K562 (cell line): ENCODE measurements around the gene SMYD2. TPM values are rescaled to one million over a fixed set of nuclear protein-coding genes. Genes with fewer than 3 reads are reported as not detected.

Source experiments
- ATAC-seq: fragments of 200-7000 bp; cut with Tn5 transposase; 3 replicates; pipeline ENCODE4 v1.9.1; 2020; ENCODE audit warnings: moderate library complexity
- BruUV-seq: library from RNA; stranded (reverse); fragments of 400-500 nt; replicated peaks from 2 replicates; lab custom pipeline; 2021; lab: Mats Ljungman, UMichigan
- CTCF ChIA-PET: fragments of 300-600 bp; formaldehyde crosslinking; extraction: SDS; loops from one replicate; lab custom pipeline; 2021; ENCODE audit warnings: low intra/inter-chr PET ratio; lab: Yijun Ruan, JAX
- POLR2A ChIA-PET: fragments of 300-600, 350-650 bp; sonication (Branson Sonifier 250); formaldehyde crosslinking; extraction: SDS; loops from one replicate; lab custom pipeline; 2021; ENCODE audit warnings: antibody characterized with exemption, inconsistent platforms; lab: Yijun Ruan, JAX
- DNase-seq, 4 experiments: peaks; one replicate each; pipeline versions ENCODE4 v3.0.0 to v3.0.0-alpha.2; 2011 to 2018; ENCODE audit warnings: low spot score in 3 of 4, mixed read lengths in 3 of 4; ENCODE audit errors: extremely low read depth in 1 of 4
- FAIRE-seq: peaks from 2 replicates; lab custom pipeline; 2011; peaks lifted over from hg19 to GRCh38; lab: Jason Lieb, UNC
- H2AFZ ChIP-seq: 2 replicates; pipeline ENCODE4 v1.6.0; 2011; ENCODE audit warnings: low read depth, low read length, control low read depth, inconsistent platforms
- H3K27ac ChIP-seq: fragments of 200-600 bp; 3 replicates; pipeline ENCODE4 v1.8.0; 2011; ENCODE audit warnings: low read depth, mild to moderate bottlenecking, control low read depth, inconsistent platforms, low read length, moderate library complexity, mixed read lengths; ENCODE audit errors: extremely low read depth
- H3K27me3 ChIP-seq, 2 experiments: fragments of 300-600 bp in 1 of 2; 2 replicates in 1 of 2; 3 replicates in 1 of 2; pipeline versions ENCODE4 v1.6.0 to v1.8.0; 2011; ENCODE audit warnings: inconsistent platforms in 2 of 2, low read length in 2 of 2, mild to moderate bottlenecking in 1 of 2, mixed read lengths in 1 of 2, moderate library complexity in 1 of 2; ENCODE audit not compliant: control insufficient read depth in 2 of 2, insufficient read depth in 2 of 2
- H3K36me3 ChIP-seq: fragments of 300-600 bp; 3 replicates; pipeline ENCODE4 v1.8.0; 2011; ENCODE audit warnings: mild to moderate bottlenecking, low read length, inconsistent platforms; ENCODE audit not compliant: control insufficient read depth, insufficient read depth
- H3K4me1 ChIP-seq, 2 experiments: fragments of 200-600 bp in 1 of 2; replicated peaks in 1 of 2; 2 replicates in 1 of 2; 3 replicates in 1 of 2; pipeline versions ENCODE4 v1.5.1 to v1.8.0; 2011; ENCODE audit warnings: inconsistent platforms in 2 of 2, low read length in 2 of 2, mild to moderate bottlenecking in 1 of 2, mixed read lengths in 1 of 2, moderate library complexity in 1 of 2; ENCODE audit not compliant: control insufficient read depth in 2 of 2, insufficient read depth in 2 of 2
- H3K4me2 ChIP-seq: 2 replicates; pipeline ENCODE4 v1.6.1; 2011; ENCODE audit warnings: low read length, control low read depth, inconsistent platforms, mixed read lengths; ENCODE audit not compliant: insufficient read depth
- H3K4me3 ChIP-seq: fragments of 200-600 bp; sonication (generic), shearing (Covaris generic); 2 replicates; pipeline ENCODE4 v1.5.1; 2016; ENCODE audit warnings: control low read depth, inconsistent platforms
- H3K79me2 ChIP-seq: fragments of 200-600 bp; 3 replicates; pipeline ENCODE4 v1.8.0; 2011; ENCODE audit warnings: low read length, inconsistent platforms; ENCODE audit not compliant: control insufficient read depth, insufficient read depth
- H3K9ac ChIP-seq, 2 experiments: 2 replicates each; pipeline versions ENCODE4 v1.6.0 to v1.6.1; 2011; ENCODE audit warnings: low read depth in 2 of 2, low read length in 2 of 2, control low read depth in 1 of 2, inconsistent platforms in 1 of 2, mild to moderate bottlenecking in 1 of 2, mixed read lengths in 1 of 2; ENCODE audit not compliant: insufficient read depth in 1 of 2
- H3K9me1 ChIP-seq: one replicate; pipeline ENCODE4 v1.6.0; 2011; ENCODE audit warnings: inconsistent platforms, mild to moderate bottlenecking, low read length, moderate library complexity; ENCODE audit not compliant: control insufficient read depth, insufficient read depth
- H3K9me3 ChIP-seq: replicated peaks from 2 replicates; pipeline ENCODE4 v1.5.1; 2011; ENCODE audit warnings: low read depth, low read length, inconsistent platforms; ENCODE audit not compliant: control insufficient read depth, insufficient read depth
- H4K20me1 ChIP-seq: replicated peaks from 2 replicates; pipeline ENCODE4 v1.6.1; 2011; ENCODE audit warnings: low read length, inconsistent platforms, mixed read lengths; ENCODE audit not compliant: control insufficient read depth, insufficient read depth
- GABPB1 ChIP-seq: sonication (generic); formaldehyde crosslinking; IDR thresholded peaks from 2 replicates; pipeline ENCODE4 v1.8.0; 2022; ENCODE audit warnings: mild to moderate bottlenecking, missing genetic modification reagents
- GATAD2A ChIP-seq: fragments of 450-650 bp; IDR thresholded peaks from 2 replicates; pipeline ENCODE4 v1.6.1; 2017
- MTA1 ChIP-seq: fragments of 450-650 bp; IDR thresholded peaks from 2 replicates; pipeline ENCODE4 v1.6.1; 2017; ENCODE audit warnings: borderline replicate concordance
- RAD21 ChIP-seq, 2 experiments: fragments of 250-450 bp in 1 of 2; fragments of 450-650 bp in 1 of 2; sonication (Bioruptor Pico) in 1 of 2; formaldehyde crosslinking in 1 of 2; IDR thresholded peaks in 1 of 2; conservative IDR thresholded peaks in 1 of 2; 2 replicates each; pipeline versions ENCODE4 v1.4.0 to v1.8.0; 2020 to 2022; ENCODE audit warnings: mild to moderate bottlenecking in 2 of 2, moderate library complexity in 1 of 2
- ZNF23 ChIP-seq: fragments of 250-450 bp; sonication (Bioruptor Pico); IDR thresholded peaks from 2 replicates; pipeline ENCODE4 v1.4.0; 2020; ENCODE audit warnings: mild to moderate bottlenecking
- ZNF274 ChIP-seq: IDR thresholded peaks from 2 replicates; pipeline ENCODE4 v1.6.1; 2011; ENCODE audit warnings: low read depth, mild to moderate bottlenecking, low read length, moderate library complexity, borderline replicate concordance
- ZNF583 ChIP-seq: fragments of 250-450 bp; sonication (Bioruptor Pico); IDR thresholded peaks from 2 replicates; pipeline ENCODE4 v1.4.0; 2020
- ZNF699 ChIP-seq: fragments of 250-450 bp; sonication (Bioruptor Pico); IDR thresholded peaks from 2 replicates; pipeline ENCODE4 v1.8.0; 2021; ENCODE audit warnings: mild to moderate bottlenecking, moderate library complexity; ENCODE audit not compliant: insufficient replicate concordance
- in situ Hi-C: fragments of 300-500 bp; cut with MboI; formaldehyde crosslinking; loops from 4 replicates; pipeline ENCODE4 v1.15.0; 2018; ENCODE audit warnings: inconsistent platforms, mixed read lengths
- intact Hi-C: fragments of 100-400 bp; cut with micrococcal nuclease; formaldehyde crosslinking; loops from 2 replicates; pipeline ENCODE4 v1.14.2; 2022
- polyA plus RNA-seq, 8 experiments: library from polyadenylated mRNA; depleted of rRNA in 4 of 8; stranded (reverse) in 5 of 8; unstranded in 3 of 8; fragments of >200 nt; fragmentation: Nextera tagmentation in 2 of 8; fragmentation: Illumina TruSeq in 1 of 8; extraction: Ambion mirVana in 2 of 8; extraction: Trizol in 1 of 8; gene quantifications; 2 replicates each; pipeline versions ENCODE4 v1.2.1 to v1.2.3, GENCODE V29; 2011 to 2014; ENCODE audit warnings: inconsistent platforms in 1 of 8, missing spikeins in 1 of 8
- total RNA-seq, 7 experiments: library from RNA; depleted of rRNA in 6 of 7; stranded (reverse); fragments of >200 nt in 6 of 7; fragmentation: Illumina TruSeq in 2 of 7; extraction: Trizol in 2 of 7; gene quantifications; 2 replicates each; pipeline versions ENCODE4 v1.2.1 to v1.2.3, GENCODE V29; 2011 to 2021; ENCODE audit warnings: low replicate concordance in 1 of 7
- TF ChIP-seq, protein P1 (sequence below), 2 experiments: fragments of 450-650 bp in 1 of 2; sonication (generic) in 1 of 2; formaldehyde crosslinking in 1 of 2; IDR thresholded peaks; 2 replicates each; pipeline versions ENCODE4 v1.7.1 to v1.9.0; 2016 to 2022; ENCODE audit warnings: inconsistent platforms in 1 of 2, mild to moderate bottlenecking in 1 of 2, missing genetic modification reagents in 1 of 2

Gene SMYD2
- total and polyA plus RNA-seq, 9 of the 15 experiments (the other 6 are each of a cell fraction or from before 2014, with no cell fraction given), result 13.8 to 81.3 (median 39.9) TPM

DNA sequence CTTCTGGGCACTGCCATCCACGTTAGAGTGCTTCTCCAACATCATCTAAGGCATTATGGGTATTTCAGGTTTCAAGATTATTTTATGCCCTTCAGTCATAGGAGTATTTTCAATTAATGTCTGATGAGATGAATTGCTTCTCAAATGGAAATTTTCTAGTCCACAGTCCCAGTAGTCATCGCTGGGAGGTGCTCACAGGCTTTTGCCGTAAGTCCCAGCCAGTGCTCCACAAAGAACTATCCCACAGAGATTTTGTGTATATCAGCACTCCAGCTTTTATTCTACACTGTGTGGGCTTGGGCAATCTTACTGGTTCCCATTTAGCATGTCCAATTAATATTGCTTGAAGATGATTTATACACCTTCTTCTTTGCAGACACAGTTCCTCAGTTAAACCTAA is 61.0 kb downstream of the SMYD2 start (continued):
- TF ChIP-seq RAD21 (CRISPR knock-in tag; conservative IDR thresholded peaks at IDR 0.05 in 1 of 2, IDR thresholded peaks at IDR 0.05 in 1 of 2) (peak in 1 of 2 experiments; percentile 35; a peak in 2 of 4 replicates), MTA1 (no peak)

GRCh38 chr1:214342525-214342924 is 61.6 kb downstream of the SMYD2 start:
- H3K4me3 ChIP-seq, result no peak overlapping the region
- intact Hi-C loops, result no loop called here
- H2AFZ ChIP-seq, result no peak overlapping the region
- no TSS peak for BruUV-seq
- H3K9me3 ChIP-seq, result peaks cover 6% of the 10 kb centered on the region; the same call in 1 of the 2 replicates
- TF ChIP-seq GABPB1, result no peak
- TF ChIP-seq GATAD2A, result no peak
- TF ChIP-seq ZNF23 (CRISPR knock-in tag), result no peak
- TF ChIP-seq ZNF274, result no peak
- TF ChIP-seq, protein P1, sequence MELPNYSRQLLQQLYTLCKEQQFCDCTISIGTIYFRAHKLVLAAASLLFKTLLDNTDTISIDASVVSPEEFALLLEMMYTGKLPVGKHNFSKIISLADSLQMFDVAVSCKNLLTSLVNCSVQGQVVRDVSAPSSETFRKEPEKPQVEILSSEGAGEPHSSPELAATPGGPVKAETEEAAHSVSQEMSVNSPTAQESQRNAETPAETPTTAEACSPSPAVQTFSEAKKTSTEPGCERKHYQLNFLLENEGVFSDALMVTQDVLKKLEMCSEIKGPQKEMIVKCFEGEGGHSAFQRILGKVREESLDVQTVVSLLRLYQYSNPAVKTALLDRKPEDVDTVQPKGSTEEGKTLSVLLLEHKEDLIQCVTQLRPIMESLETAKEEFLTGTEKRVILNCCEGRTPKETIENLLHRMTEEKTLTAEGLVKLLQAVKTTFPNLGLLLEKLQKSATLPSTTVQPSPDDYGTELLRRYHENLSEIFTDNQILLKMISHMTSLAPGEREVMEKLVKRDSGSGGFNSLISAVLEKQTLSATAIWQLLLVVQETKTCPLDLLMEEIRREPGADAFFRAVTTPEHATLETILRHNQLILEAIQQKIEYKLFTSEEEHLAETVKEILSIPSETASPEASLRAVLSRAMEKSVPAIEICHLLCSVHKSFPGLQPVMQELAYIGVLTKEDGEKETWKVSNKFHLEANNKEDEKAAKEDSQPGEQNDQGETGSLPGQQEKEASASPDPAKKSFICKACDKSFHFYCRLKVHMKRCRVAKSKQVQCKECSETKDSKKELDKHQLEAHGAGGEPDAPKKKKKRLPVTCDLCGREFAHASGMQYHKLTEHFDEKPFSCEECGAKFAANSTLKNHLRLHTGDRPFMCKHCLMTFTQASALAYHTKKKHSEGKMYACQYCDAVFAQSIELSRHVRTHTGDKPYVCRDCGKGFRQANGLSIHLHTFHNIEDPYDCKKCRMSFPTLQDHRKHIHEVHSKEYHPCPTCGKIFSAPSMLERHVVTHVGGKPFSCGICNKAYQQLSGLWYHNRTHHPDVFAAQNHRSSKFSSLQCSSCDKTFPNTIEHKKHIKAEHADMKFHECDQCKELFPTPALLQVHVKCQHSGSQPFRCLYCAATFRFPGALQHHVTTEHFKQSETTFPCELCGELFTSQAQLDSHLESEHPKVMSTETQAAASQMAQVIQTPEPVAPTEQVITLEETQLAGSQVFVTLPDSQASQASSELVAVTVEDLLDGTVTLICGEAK (IDR thresholded peaks at IDR 0.05), result no peak
- TF ChIP-seq, protein P1 (CRISPR knock-in tag; IDR thresholded peaks at IDR 0.05), result no peak
- TF ChIP-seq ZNF699 (CRISPR knock-in tag), result no peak
- TF ChIP-seq ZNF583 (CRISPR knock-in tag), result no peak
- ATAC-seq (no peak), DNase-seq (no peak), FAIRE-seq (no peak)
- no peak overlapping the region for H3K9ac ChIP-seq
- ChIA-PET POLR2A (no interaction called here), CTCF (no interaction called here)
- no peaks in the 10 kb centered on the region for H3K9me1 ChIP-seq
- in situ Hi-C loops, result no loop called here
- H3K27me3 ChIP-seq, result no peaks in the 10 kb centered on the region
- H4K20me1 ChIP-seq, result no peaks in the 10 kb centered on the region
- no peaks in the 10 kb centered on the region for H3K4me1 ChIP-seq
- no peak overlapping the region for H3K4me2 ChIP-seq
- H3K27ac ChIP-seq, result no peak overlapping the region
- H3K79me2 ChIP-seq, result no peaks in the 10 kb centered on the region
- no peaks in the 10 kb centered on the region for H3K36me3 ChIP-seq
